ENCODE measurements around the gene TNFRSF4. TPM values are rescaled to one million over a fixed set of nuclear protein-coding genes. Genes with fewer than 3 reads are reported as not detected.

TNFRSF4 gene
- total and polyA plus RNA-seq, 2 of the 13 experiments (the other 11 are each of a cell fraction or from before 2014, with no cell fraction given) = not detected

DNA sequence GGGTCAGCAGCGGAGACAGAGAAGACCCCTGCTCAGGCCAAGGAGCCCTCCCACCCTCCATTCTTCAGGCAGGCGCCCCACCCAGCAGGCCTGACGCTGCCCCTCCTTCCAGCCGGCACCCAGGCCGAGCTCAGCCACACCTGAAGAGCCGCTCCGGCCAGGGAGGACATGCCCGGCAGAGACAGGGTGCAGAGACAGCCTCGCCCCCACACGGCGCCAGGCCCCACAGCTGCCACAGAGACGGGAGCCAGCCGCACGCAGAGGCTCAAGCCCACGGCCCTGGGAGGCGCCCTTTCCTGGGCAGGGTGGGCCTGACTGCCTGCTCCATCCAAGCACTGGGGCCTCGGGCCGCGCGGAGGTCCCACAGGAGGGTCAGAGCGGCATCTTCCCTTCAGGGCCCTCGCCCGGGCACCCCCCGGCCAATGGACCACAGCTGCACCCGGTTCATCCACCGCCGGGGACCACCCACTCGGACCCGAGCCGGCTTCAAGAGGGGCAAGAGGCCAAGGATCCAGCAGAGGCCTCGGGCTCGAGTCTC is 35.1 kb downstream of the TNFRSF4 start:
- no peaks in the 10 kb centered on the region for H4K20me1 ChIP-seq (ENCODE audit: insufficient read depth, low read length)
- FAIRE-seq (no peak), ATAC-seq (no peak), DNase-seq (ENCODE audit: low spot score) (no peak)
- in situ Hi-C loops (cut with HindIII; ENCODE audit: extremely low pct_ligation_motif_present, low pct_unique_long_range_greater_than_20kb) = no loop called here
- no peak overlapping the region for H3K4me3 ChIP-seq (replicated peaks in 1 of 3; ENCODE audit: insufficient read depth in 1 of 3, low read depth in 2 of 3, low read length in 3 of 3)
- POLR2A ChIA-PET = no interaction called here
- intact Hi-C loops (cut with micrococcal nuclease; ENCODE audit: unreplicated experiment) = loop anchor here (10.0 kb wide), 1 partner anchor 56 kb away; the partner anchor contains the start of genes B3GALT6 and SDF4
- H3K9me3 ChIP-seq (ENCODE audit: low read length) = no peaks in the 10 kb centered on the region
- CTCF ChIA-PET (ENCODE audit: low intra/inter-chr PET ratio, low total read pairs) = no interaction called here
- TF ChIP-seq, protein P1, sequence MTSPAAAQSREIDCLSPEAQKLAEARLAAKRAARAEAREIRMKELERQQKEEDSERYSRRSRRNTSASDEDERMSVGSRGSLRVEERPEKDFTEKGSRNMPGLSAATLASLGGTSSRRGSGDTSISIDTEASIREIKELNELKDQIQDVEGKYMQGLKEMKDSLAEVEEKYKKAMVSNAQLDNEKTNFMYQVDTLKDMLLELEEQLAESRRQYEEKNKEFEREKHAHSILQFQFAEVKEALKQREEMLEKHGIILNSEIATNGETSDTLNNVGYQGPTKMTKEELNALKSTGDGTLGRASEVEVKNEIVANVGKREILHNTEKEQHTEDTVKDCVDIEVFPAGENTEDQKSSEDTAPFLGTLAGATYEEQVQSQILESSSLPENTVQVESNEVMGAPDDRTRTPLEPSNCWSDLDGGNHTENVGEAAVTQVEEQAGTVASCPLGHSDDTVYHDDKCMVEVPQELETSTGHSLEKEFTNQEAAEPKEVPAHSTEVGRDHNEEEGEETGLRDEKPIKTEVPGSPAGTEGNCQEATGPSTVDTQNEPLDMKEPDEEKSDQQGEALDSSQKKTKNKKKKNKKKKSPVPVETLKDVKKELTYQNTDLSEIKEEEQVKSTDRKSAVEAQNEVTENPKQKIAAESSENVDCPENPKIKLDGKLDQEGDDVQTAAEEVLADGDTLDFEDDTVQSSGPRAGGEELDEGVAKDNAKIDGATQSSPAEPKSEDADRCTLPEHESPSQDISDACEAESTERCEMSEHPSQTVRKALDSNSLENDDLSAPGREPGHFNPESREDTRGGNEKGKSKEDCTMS (CRISPR knock-in tag; conservative IDR thresholded peaks at IDR 0.05) = no peak
- no peak for TF ChIP-seq FOXM1 (CRISPR knock-in tag; IDR thresholded peaks at IDR 0.05)
- no peak for TF ChIP-seq ZNF639 (CRISPR knock-in tag; conservative IDR thresholded peaks at IDR 0.05)
- TF ChIP-seq ZBTB7A (CRISPR knock-in tag; IDR thresholded peaks at IDR 0.05) = no peak
- TF ChIP-seq ZNF335 (CRISPR knock-in tag; IDR thresholded peaks at IDR 0.05) = no peak
- TF ChIP-seq JUNB (CRISPR knock-in tag; IDR thresholded peaks at IDR 0.05; ENCODE audit: borderline replicate concordance) = no peak
- no peak for TF ChIP-seq NR1H2 (CRISPR knock-in tag; IDR thresholded peaks at IDR 0.05; ENCODE audit: borderline replicate concordance, low read depth)
- TF ChIP-seq, protein P2, sequence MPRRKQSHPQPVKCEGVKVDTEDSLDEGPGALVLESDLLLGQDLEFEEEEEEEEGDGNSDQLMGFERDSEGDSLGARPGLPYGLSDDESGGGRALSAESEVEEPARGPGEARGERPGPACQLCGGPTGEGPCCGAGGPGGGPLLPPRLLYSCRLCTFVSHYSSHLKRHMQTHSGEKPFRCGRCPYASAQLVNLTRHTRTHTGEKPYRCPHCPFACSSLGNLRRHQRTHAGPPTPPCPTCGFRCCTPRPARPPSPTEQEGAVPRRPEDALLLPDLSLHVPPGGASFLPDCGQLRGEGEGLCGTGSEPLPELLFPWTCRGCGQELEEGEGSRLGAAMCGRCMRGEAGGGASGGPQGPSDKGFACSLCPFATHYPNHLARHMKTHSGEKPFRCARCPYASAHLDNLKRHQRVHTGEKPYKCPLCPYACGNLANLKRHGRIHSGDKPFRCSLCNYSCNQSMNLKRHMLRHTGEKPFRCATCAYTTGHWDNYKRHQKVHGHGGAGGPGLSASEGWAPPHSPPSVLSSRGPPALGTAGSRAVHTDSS (CRISPR knock-in tag; conservative IDR thresholded peaks at IDR 0.05) = no peak
- no peak for TF ChIP-seq NR2F2 (IDR thresholded peaks at IDR 0.05; ENCODE audit: borderline replicate concordance, low read depth)
- H2AFZ ChIP-seq (ENCODE audit: low read length) = no peak overlapping the region
- H3K9ac ChIP-seq (ENCODE audit: insufficient read depth, low read depth, low read length) = no peak overlapping the region
- no peaks in the 10 kb centered on the region for H3K36me3 ChIP-seq (replicated peaks in 1 of 2; ENCODE audit: control insufficient read depth in 1 of 2, insufficient read depth in 2 of 2, low read length in 2 of 2)
- peaks cover 29 to 91% of the 10 kb centered on the region in 2 experiments for H3K27me3 ChIP-seq (ENCODE audit: control insufficient read depth in 1 of 2, insufficient read depth in 2 of 2, low read length in 2 of 2)
- no TSS peak for BruUV-seq (replicated peaks)
- no peak overlapping the region for H3K4me2 ChIP-seq (ENCODE audit: low read depth, low read length)
- no peak overlapping the region for H3K27ac ChIP-seq (ENCODE audit: extremely low read length, insufficient read depth, low read length)
- no peaks in the 10 kb centered on the region for H3K79me2 ChIP-seq (ENCODE audit: insufficient read depth, low read length)
- peaks cover 16% of the 10 kb centered on the region for H3K4me1 ChIP-seq (ENCODE audit: insufficient read depth, low read length)
- WGBS (ENCODE audit: low lambda C conversion rate) = 29% methylated on average over 7 of the region's 32 CpGs
